Kidney epithelial cell (primary cell): ENCODE results near the gene PRKCD. TPM values are rescaled to one million over a fixed set of nuclear protein-coding genes. Genes with fewer than 3 reads are reported as not detected.

Experiments used
- DNase-seq: peaks from one replicate; pipeline ENCODE4 v3.0.0-alpha.2; 2010; ENCODE audit warnings: low read depth
- H3K27me3 ChIP-seq: 2 replicates; pipeline ENCODE4 v1.6.0; 2011; ENCODE audit warnings: low read length; ENCODE audit not compliant: control insufficient read depth, insufficient read depth
- H3K36me3 ChIP-seq: 2 replicates; pipeline ENCODE4 v1.5.1; 2011; ENCODE audit warnings: low read length; ENCODE audit not compliant: control insufficient read depth, insufficient read depth
- H3K4me3 ChIP-seq: 2 replicates; pipeline ENCODE4 v1.5.1; 2011; ENCODE audit warnings: low read depth, mild to moderate bottlenecking, control low read depth, low read length
- CTCF ChIP-seq: IDR thresholded peaks from 2 replicates; pipeline ENCODE4 v1.5.1; 2011; ENCODE audit warnings: mild to moderate bottlenecking, moderate library complexity, low read length, control low read depth, inconsistent platforms; ENCODE audit not compliant: insufficient read depth, poor library complexity, severe bottlenecking
- total RNA-seq: library from RNA; depleted of rRNA; stranded (reverse); fragments of >200 nt; gene quantifications from 2 replicates; pipeline ENCODE4 v1.2.3, GENCODE V29; 2015

PRKCD gene
- total RNA-seq, 1 donor from 2014 or later = 6.9 TPM

- no peak for TF ChIP-seq CTCF
- Histone ChIP-seq H3K4me3 (no peak overlapping the region), H3K36me3 (no peaks in the 10 kb centered on the region), H3K27me3 (peaks cover 4% of the 10 kb centered on the region)
- no peak for DNase-seq
Measured at GRCh38 chr3:53155760-53156159, 5.2 kb upstream of the PRKCD start.

- no peak overlapping the region for H3K4me3 ChIP-seq
Measured at GRCh38 chr3:53156368-53156834, 4.6 kb upstream of the PRKCD start.

DNA sequence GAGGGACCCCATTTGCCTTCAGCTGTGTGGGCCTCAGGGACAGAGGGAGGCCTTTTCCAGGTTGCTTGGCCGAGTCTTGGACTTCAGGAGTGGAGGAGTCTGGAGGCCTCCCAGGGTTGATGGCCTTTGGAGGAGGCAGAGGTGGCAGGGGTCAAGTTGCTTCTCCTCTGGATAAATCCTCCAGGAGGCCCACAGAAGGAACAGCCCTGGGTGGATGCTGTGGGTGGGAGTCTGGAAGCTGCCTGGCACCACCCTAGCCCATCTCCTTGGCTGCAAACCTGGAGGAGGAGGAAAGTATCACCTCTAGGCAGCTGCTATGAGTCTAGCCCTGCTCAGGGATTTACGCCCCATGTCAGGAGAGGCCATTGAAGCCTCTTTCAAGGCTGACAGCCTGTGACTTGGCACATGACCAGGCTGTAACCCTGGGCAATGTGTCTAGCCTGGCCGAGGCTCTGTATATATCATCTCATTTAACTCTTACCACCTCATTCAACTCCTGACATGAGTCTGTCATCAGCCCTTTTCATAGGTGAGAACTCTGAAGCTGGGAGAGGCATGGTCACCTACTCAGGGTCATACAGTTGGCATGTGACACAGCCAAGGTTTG is 2.9 kb upstream of the PRKCD start:
- no peak for DNase-seq
- Histone ChIP-seq H3K27me3 (peaks cover 4% of the 10 kb centered on the region), H3K36me3 (no peaks in the 10 kb centered on the region), H3K4me3 (no peak overlapping the region)
- no peak for TF ChIP-seq CTCF

More at GRCh38 chr3:53156368-53156834, 4.6 kb upstream of the PRKCD start:
- DNase-seq = no peak
- TF ChIP-seq CTCF = no peak
- Histone ChIP-seq H3K27me3 (peaks cover 4% of the 10 kb centered on the region), H3K36me3 (no peaks in the 10 kb centered on the region)

- Histone ChIP-seq H3K4me3 (no peak overlapping the region), H3K36me3 (no peaks in the 10 kb centered on the region), H3K27me3 (peaks cover 4% of the 10 kb centered on the region)
- DNase-seq = no peak
- TF ChIP-seq CTCF = no peak
Measured at GRCh38 chr3:53158765-53159155, 2.2 kb upstream of the PRKCD start.

- H3K36me3 ChIP-seq = no peaks in the 10 kb centered on the region
- no peak for TF ChIP-seq CTCF
- H3K27me3 ChIP-seq = peaks cover 4% of the 10 kb centered on the region
- no peak overlapping the region for H3K4me3 ChIP-seq
- DNase-seq = no peak
Measured at GRCh38 chr3:53159156-53160060, 1.6 kb upstream of the PRKCD start.
